Right lobe of liver (tissue), 6 donors: ENCODE results near the gene ZNF646. TPM values are rescaled to one million over a fixed set of nuclear protein-coding genes. Genes with fewer than 3 reads are reported as not detected.

Source experiments
- ATAC-seq, 4 donors: fragments of 200-7000 bp; cut with Tn5 transposase; one replicate each; pipeline ENCODE4 v1.9.1; 2020; ENCODE audit warnings: mild to moderate bottlenecking in 4 of 4, moderate library complexity in 4 of 4
- DNase-seq, 3 donors: peaks; one replicate each; pipeline ENCODE4 v3.0.0-alpha.2; 2020
- H3K27ac ChIP-seq, 3 donors: fragments of 200-600 bp; one replicate each; pipeline ENCODE4 v1.8.0; 2022
- H3K27me3 ChIP-seq, 2 donors: fragments of 200-600 bp; one replicate each; pipeline ENCODE4 v1.8.0; 2022
- H3K36me3 ChIP-seq, 4 donors: fragments of 200-600 bp; sonication (generic) in 1 of 4; one replicate each; pipeline versions ENCODE4 v1.5.1 to v1.8.0; 2017 to 2022; ENCODE audit warnings: control low read depth in 1 of 4
- H3K4me1 ChIP-seq, 4 donors: fragments of 200-600 bp; sonication (generic) in 1 of 4; one replicate each; pipeline versions ENCODE4 v1.5.1 to v1.8.0; 2017 to 2022; ENCODE audit warnings: control low read depth in 1 of 4
- H3K4me3 ChIP-seq, 3 donors: fragments of 200-600 bp; one replicate each; pipeline ENCODE4 v1.8.0; 2022
- H3K9me3 ChIP-seq, 4 donors: fragments of 200-600 bp; sonication (generic) in 1 of 4; one replicate each; pipeline versions ENCODE4 v1.5.1 to v1.8.0; 2017 to 2022; ENCODE audit warnings: control low read depth in 1 of 4
- CTCF ChIP-seq, 4 donors: fragments of 200-600 bp in 3 of 4; fragments of 450-650 bp in 1 of 4; IDR thresholded peaks; one replicate each; pipeline versions ENCODE4 v1.5.1 to v1.8.0; 2016 to 2022; ENCODE audit warnings: antibody characterized with exemption in 4 of 4, mild to moderate bottlenecking in 2 of 4
- POLR2A ChIP-seq: fragments of 450-650 bp; IDR thresholded peaks from one replicate; pipeline ENCODE4 v1.6.1; 2017; ENCODE audit warnings: antibody characterized with exemption, mild to moderate bottlenecking
- WGBS: methylation state at CpG from one replicate; pipeline ENCODE4 v1.1.6; 2018; ENCODE audit warnings: low coverage, low lambda C conversion rate; ENCODE audit not compliant: insufficient coverage; ENCODE audit errors: missing lambda C conversion rate; 5-methylcytosine and 5-hydroxymethylcytosine counted together
- intact Hi-C, 2 donors: fragments of 100-400 bp; cut with DNase I; formaldehyde crosslinking; loops; one replicate each; pipeline versions ENCODE4 v1.11.2 to v1.14.1; 2022
- total RNA-seq, 6 experiments: library from RNA; depleted of rRNA in 2 of 6; stranded (reverse); fragments of >200 nt in 2 of 6; fragmentation: NEBNext Ultra II Directional in 3 of 6; extraction: Animal tissue kit (Norgen Biotek cat#: 25700) in 3 of 6; gene quantifications; one replicate each; pipeline versions ENCODE4 v1.1.0 to v1.2.4, GENCODE V29; 2016 to 2023
- donor health status: DM: no; HTN: yes; CAD: no.
- donor health status: DM: no; HTN: no; CAD: no.
- donor health status: DM: no; HTN: no; CAD: no.
- donor health status: DM: no; HTN: yes; CAD: no.
- donor health status: DM: no; HTN: yes; CAD: no.

Gene ZNF646
- total RNA-seq, 6 experiments from 2014 or later, result 4.2 to 5.0 (median 4.5) TPM

- no peak for DNase-seq
- Histone ChIP-seq H3K9me3 (no peaks in the 10 kb centered on the region), H3K36me3 (peaks cover 0 to 27% (median 3%) of the 10 kb centered on the region in 4 donors), H3K4me3 (no peak overlapping the region), H3K27me3 (no peaks in the 10 kb centered on the region), H3K27ac (no peak overlapping the region), H3K4me1 (peaks cover 0 to 14% (median 0%) of the 10 kb centered on the region in 4 donors)
- TF ChIP-seq CTCF (IDR thresholded peaks at IDR 0.05), result no peak
- TF ChIP-seq POLR2A, result no peak
- 87% methylated on average over 3 of the region's 13 CpGs for WGBS
- intact Hi-C loops, result no loop called here
- ATAC-seq, result no peak
Measured at GRCh38 chr16:31077024-31077423, 2.8 kb downstream of the ZNF646 start.

- no peak overlapping the region for H3K27ac ChIP-seq
- no peak overlapping the region for H3K4me3 ChIP-seq
- no peaks in the 10 kb centered on the region for H3K9me3 ChIP-seq
- 93% methylated on average over 3 of the region's 30 CpGs for WGBS
- no peak for TF ChIP-seq POLR2A
- TF ChIP-seq CTCF (IDR thresholded peaks at IDR 0.05), result no peak
- ATAC-seq (no peak), DNase-seq (no peak)
- no peaks in the 10 kb centered on the region for H3K27me3 ChIP-seq
- H3K4me1 ChIP-seq, result peaks cover 0 to 7% (median 0%) of the 10 kb centered on the region in 4 donors
- peaks cover 0 to 27% (median 3%) of the 10 kb centered on the region in 4 donors for H3K36me3 ChIP-seq
- intact Hi-C loops, result no loop called here
Measured at GRCh38 chr16:31077592-31078396, 3.6 kb downstream of the ZNF646 start.

- TF ChIP-seq POLR2A (no peak), CTCF (IDR thresholded peaks at IDR 0.05) (no peak)
- ATAC-seq, result no peak
- peaks cover 0 to 31% (median 3%) of the 10 kb centered on the region in 4 donors for H3K36me3 ChIP-seq
- DNase-seq, result no peak
- peaks cover 0 to 7% (median 0%) of the 10 kb centered on the region in 4 donors for H3K4me1 ChIP-seq
- no peaks in the 10 kb centered on the region for H3K27me3 ChIP-seq
- intact Hi-C loops, result no loop called here
- H3K27ac ChIP-seq, result no peak overlapping the region
- H3K9me3 ChIP-seq, result no peaks in the 10 kb centered on the region
- WGBS, result 75% methylated on average over 4 of the region's 15 CpGs
- no peak overlapping the region for H3K4me3 ChIP-seq
Measured at GRCh38 chr16:31078597-31079341, 4.5 kb downstream of the ZNF646 start.

- DNase-seq (no peak), ATAC-seq (no peak)
- Histone ChIP-seq H3K4me1 (peaks cover 0 to 7% (median 0%) of the 10 kb centered on the region in 4 donors), H3K27me3 (no peaks in the 10 kb centered on the region), H3K4me3 (no peak overlapping the region), H3K9me3 (no peaks in the 10 kb centered on the region), H3K27ac (no peak overlapping the region), H3K36me3 (peaks cover 0 to 35% (median 6%) of the 10 kb centered on the region in 4 donors)
- WGBS, result 83% methylated on average over 4 of the region's 13 CpGs
- TF ChIP-seq CTCF (IDR thresholded peaks at IDR 0.05), result no peak
- TF ChIP-seq POLR2A, result no peak
- intact Hi-C loops, result no loop called here
Measured at GRCh38 chr16:31079342-31079944, 5.2 kb downstream of the ZNF646 start.
